Esophagus muscularis mucosa (tissue), 4 donors: ENCODE data around the gene HSP90AA1. TPM values are rescaled to one million over a fixed set of nuclear protein-coding genes. Genes with fewer than 3 reads are reported as not detected.

Experiments
- DNase-seq: peaks from one replicate; pipeline ENCODE4 v3.0.0-alpha.2; 2017; ENCODE audit errors: extremely low spot score
- H3K27ac ChIP-seq, 4 donors: fragments of 200-600 bp; sonication (generic); replicated peaks in 1 of 4; 1 replicate in 3 of 4; 2 replicates in 1 of 4; pipeline ENCODE4 v1.5.1; 2016 to 2019; ENCODE audit warnings: mild to moderate bottlenecking in 1 of 4
- H3K27me3 ChIP-seq, 4 donors: fragments of 200-600 bp; sonication (generic); one replicate each; pipeline versions ENCODE4 v1.5.1 to v1.6.0; 2016 to 2019
- H3K36me3 ChIP-seq, 4 donors: fragments of 200-600 bp; sonication (generic); one replicate each; pipeline ENCODE4 v1.5.1; 2016 to 2019
- H3K4me1 ChIP-seq, 4 donors: fragments of 200-600 bp; sonication (generic); one replicate each; pipeline ENCODE4 v1.5.1; 2016 to 2019
- H3K4me3 ChIP-seq, 4 donors: fragments of 200-600 bp; sonication (generic); 1 replicate in 2 of 4; 2 replicates in 2 of 4; pipeline ENCODE4 v1.5.1; 2016 to 2019; ENCODE audit warnings: mild to moderate bottlenecking in 4 of 4, moderate library complexity in 1 of 4
- H3K9me3 ChIP-seq, 4 donors: fragments of 200-600 bp; sonication (generic); 1 replicate in 3 of 4; 2 replicates in 1 of 4; pipeline ENCODE4 v1.5.1; 2016 to 2019
- EP300 ChIP-seq: sonication (generic); formaldehyde crosslinking; IDR thresholded peaks from one replicate; pipeline ENCODE4 v1.6.1; 2017; ENCODE audit warnings: antibody characterized with exemption
- POLR2A ChIP-seq: fragments of 450-650 bp; IDR thresholded peaks from one replicate; pipeline ENCODE4 v1.6.1; 2017; ENCODE audit warnings: antibody characterized with exemption, moderate library complexity, mild to moderate bottlenecking, low read depth
- POLR2AphosphoS5 ChIP-seq, 2 donors: sonication (generic); formaldehyde crosslinking; IDR thresholded peaks; one replicate each; pipeline ENCODE4 v1.6.1; 2017; ENCODE audit warnings: antibody characterized with exemption in 2 of 2
- WGBS: methylation state at CpG from one replicate; pipeline ENCODE4 v1.1.5; 2018; 5-methylcytosine and 5-hydroxymethylcytosine counted together
- intact Hi-C: fragments of 100-400 bp; cut with DNase I; formaldehyde crosslinking; loops from one replicate; pipeline ENCODE4 v1.15.1; 2023
- small RNA-seq, 3 donors: library from RNA; depleted of rRNA; stranded (forward); fragments of <200 nt; gene quantifications; one replicate each; pipeline ENCODE3, GENCODE V24; 2016
- total RNA-seq, 4 donors: library from RNA; depleted of rRNA; stranded (reverse); fragments of >200 nt; gene quantifications; one replicate each; pipeline versions ENCODE4 v1.1.0 to v1.2.1, GENCODE V29; 2016
- TF ChIP-seq, protein P1 (sequence below), 3 experiments: fragments of 200-600 bp in 2 of 3; fragments of 450-650 bp in 1 of 3; sonication (generic) in 2 of 3; IDR thresholded peaks; one replicate each; pipeline ENCODE4 v1.5.1; 2017 to 2019; ENCODE audit warnings: antibody characterized with exemption in 3 of 3, mild to moderate bottlenecking in 2 of 3, moderate library complexity in 1 of 3

HSP90AA1 gene
- total RNA-seq, 4 donors from 2014 or later: 256 to 605 (median 376) TPM

DNA sequence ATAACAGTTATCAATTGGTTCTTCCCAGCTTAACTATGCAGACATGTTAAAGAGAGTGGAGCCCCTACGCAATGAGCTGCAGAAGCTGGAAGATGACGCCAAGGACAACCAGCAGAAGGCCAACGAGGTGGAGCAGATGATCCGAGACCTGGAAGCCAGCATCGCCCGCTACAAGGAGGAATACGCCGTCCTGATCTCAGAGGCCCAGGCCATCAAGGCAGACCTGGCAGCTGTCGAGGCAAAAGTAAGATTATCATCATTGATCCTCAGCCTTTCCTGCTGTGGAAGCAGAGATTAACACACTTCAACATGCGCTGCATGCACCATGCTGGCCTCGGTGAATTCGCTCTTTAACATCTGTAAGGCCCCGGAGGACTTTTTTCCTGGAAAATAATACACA lies 53.6 kb downstream of the HSP90AA1 start:
- 97% methylated on average over 13 of the region's 13 CpGs for WGBS
- no peaks in the 10 kb centered on the region for H3K4me1 ChIP-seq
- H3K4me3 ChIP-seq: no peak overlapping the region
- intact Hi-C loops: no loop called here
- H3K27ac ChIP-seq: no peak overlapping the region
- no peak for DNase-seq
- H3K27me3 ChIP-seq: peaks cover 0 to 5% (median 0%) of the 10 kb centered on the region in 4 donors
- H3K9me3 ChIP-seq: no peaks in the 10 kb centered on the region
- peaks cover 97 to 100% (median 100%) of the 10 kb centered on the region in 4 donors for H3K36me3 ChIP-seq
- TF ChIP-seq POLR2A (no peak), EP300 (no peak), POLR2AphosphoS5 (IDR thresholded peaks at IDR 0.05) (no peak)
- TF ChIP-seq, protein P1, sequence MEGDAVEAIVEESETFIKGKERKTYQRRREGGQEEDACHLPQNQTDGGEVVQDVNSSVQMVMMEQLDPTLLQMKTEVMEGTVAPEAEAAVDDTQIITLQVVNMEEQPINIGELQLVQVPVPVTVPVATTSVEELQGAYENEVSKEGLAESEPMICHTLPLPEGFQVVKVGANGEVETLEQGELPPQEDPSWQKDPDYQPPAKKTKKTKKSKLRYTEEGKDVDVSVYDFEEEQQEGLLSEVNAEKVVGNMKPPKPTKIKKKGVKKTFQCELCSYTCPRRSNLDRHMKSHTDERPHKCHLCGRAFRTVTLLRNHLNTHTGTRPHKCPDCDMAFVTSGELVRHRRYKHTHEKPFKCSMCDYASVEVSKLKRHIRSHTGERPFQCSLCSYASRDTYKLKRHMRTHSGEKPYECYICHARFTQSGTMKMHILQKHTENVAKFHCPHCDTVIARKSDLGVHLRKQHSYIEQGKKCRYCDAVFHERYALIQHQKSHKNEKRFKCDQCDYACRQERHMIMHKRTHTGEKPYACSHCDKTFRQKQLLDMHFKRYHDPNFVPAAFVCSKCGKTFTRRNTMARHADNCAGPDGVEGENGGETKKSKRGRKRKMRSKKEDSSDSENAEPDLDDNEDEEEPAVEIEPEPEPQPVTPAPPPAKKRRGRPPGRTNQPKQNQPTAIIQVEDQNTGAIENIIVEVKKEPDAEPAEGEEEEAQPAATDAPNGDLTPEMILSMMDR (IDR thresholded peaks at IDR 0.05): no peak

Small RNA genes lying within 50 kb of the gene (small RNA-seq; reads per million reads assigned to genes)
- gene RN7SL472P: 0 to 0.19 (median 0) reads per million in 3 donors

Other genes with a start within 250 kb of the HSP90AA1 start
- gene DYNC1H1, start 122.5 kb downstream of the HSP90AA1 start, total RNA-seq: 100 to 1,000 TPM; 608 to 897 (median 728) TPM
- gene WDR20, start 52.9 kb upstream of the HSP90AA1 start, total RNA-seq: 10 to 100 TPM; 16.6 to 26.6 (median 22.3) TPM
- 10 to 100 TPM in 3 of 4 donors, 1 to 10 TPM in 1; 9.6 to 18.3 (median 10.7) TPM for gene MOK, start 218.1 kb upstream of the HSP90AA1 start, total RNA-seq
- gene ZNF839, start 232.7 kb upstream of the HSP90AA1 start, total RNA-seq: 10 to 100 TPM in 2 of 4 donors, 1 to 10 TPM in 2; 7.6 to 12.5 (median 9.5) TPM